ENCODE measurements around the gene NUTM1.
"Not testable (repeated sequence)": the region's sequence is repeated elsewhere in the genome, so short reads cannot be mapped to it uniquely, and the experiment has no call there.

DNA sequence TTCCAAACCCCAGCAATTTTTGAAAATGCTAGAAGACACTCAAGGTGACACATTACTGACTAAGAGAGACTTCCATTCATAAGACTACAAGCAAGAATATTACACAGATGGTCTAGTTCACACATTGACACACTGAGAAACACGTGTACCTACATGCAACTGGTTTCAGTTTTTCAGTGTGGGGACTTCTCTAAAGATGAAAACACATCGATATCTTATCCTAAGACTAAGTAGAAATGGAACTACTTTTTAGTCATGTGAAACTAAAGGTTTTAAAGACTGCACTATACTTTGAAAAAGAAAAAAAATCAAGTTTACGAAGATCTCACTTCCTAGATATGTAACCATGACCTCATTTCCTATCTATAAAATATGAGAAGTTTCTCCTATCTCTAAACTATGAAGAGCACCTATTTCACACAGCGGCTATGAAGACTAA, 60.1 kb downstream of the NUTM1 start:
- TF ChIP-seq, protein P1, sequence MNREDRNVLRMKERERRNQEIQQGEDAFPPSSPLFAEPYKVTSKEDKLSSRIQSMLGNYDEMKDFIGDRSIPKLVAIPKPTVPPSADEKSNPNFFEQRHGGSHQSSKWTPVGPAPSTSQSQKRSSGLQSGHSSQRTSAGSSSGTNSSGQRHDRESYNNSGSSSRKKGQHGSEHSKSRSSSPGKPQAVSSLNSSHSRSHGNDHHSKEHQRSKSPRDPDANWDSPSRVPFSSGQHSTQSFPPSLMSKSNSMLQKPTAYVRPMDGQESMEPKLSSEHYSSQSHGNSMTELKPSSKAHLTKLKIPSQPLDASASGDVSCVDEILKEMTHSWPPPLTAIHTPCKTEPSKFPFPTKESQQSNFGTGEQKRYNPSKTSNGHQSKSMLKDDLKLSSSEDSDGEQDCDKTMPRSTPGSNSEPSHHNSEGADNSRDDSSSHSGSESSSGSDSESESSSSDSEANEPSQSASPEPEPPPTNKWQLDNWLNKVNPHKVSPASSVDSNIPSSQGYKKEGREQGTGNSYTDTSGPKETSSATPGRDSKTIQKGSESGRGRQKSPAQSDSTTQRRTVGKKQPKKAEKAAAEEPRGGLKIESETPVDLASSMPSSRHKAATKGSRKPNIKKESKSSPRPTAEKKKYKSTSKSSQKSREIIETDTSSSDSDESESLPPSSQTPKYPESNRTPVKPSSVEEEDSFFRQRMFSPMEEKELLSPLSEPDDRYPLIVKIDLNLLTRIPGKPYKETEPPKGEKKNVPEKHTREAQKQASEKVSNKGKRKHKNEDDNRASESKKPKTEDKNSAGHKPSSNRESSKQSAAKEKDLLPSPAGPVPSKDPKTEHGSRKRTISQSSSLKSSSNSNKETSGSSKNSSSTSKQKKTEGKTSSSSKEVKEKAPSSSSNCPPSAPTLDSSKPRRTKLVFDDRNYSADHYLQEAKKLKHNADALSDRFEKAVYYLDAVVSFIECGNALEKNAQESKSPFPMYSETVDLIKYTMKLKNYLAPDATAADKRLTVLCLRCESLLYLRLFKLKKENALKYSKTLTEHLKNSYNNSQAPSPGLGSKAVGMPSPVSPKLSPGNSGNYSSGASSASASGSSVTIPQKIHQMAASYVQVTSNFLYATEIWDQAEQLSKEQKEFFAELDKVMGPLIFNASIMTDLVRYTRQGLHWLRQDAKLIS (CRISPR knock-in tag; IDR thresholded peaks at IDR 0.05; ENCODE audit: borderline replicate concordance) = not testable (repeated sequence)
- TF ChIP-seq CREB1 (CRISPR knock-in tag; IDR thresholded peaks at IDR 0.05); CTCF (IDR thresholded peaks at IDR 0.05); NR2C2 (CRISPR knock-in tag; IDR thresholded peaks at IDR 0.05); USF2 (CRISPR knock-in tag; IDR thresholded peaks at IDR 0.05); SP1 (CRISPR knock-in tag; conservative IDR thresholded peaks at IDR 0.05); ZNF416 (CRISPR knock-in tag; IDR thresholded peaks at IDR 0.05): not testable (repeated sequence)
- TF ChIP-seq, protein P2, sequence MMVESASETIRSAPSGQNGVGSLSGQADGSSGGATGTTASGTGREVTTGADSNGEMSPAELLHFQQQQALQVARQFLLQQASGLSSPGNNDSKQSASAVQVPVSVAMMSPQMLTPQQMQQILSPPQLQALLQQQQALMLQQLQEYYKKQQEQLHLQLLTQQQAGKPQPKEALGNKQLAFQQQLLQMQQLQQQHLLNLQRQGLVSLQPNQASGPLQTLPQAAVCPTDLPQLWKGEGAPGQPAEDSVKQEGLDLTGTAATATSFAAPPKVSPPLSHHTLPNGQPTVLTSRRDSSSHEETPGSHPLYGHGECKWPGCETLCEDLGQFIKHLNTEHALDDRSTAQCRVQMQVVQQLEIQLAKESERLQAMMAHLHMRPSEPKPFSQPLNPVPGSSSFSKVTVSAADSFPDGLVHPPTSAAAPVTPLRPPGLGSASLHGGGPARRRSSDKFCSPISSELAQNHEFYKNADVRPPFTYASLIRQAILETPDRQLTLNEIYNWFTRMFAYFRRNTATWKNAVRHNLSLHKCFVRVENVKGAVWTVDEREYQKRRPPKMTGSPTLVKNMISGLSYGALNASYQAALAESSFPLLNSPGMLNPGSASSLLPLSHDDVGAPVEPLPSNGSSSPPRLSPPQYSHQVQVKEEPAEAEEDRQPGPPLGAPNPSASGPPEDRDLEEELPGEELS (CRISPR knock-in tag; IDR thresholded peaks at IDR 0.05) = not testable (repeated sequence)
